ENCODE measurements around the gene CRNN.

GRCh38 chr1:152374451-152374850 lies 39.6 kb downstream of the CRNN start:
- TF ChIP-seq POLR2A (IDR thresholded peaks at IDR 0.05; ENCODE audit: low read depth, low read length), result no peak
- TF ChIP-seq TAF1 (IDR thresholded peaks at IDR 0.05; ENCODE audit: borderline replicate concordance, low read depth, low read length), result no peak
